A549 (cell line): ENCODE measurements around the gene TMEM272. TPM values are rescaled to one million over a fixed set of nuclear protein-coding genes. Genes with fewer than 3 reads are reported as not detected.

Source experiments
- ATAC-seq, 2 experiments: fragments of 200-7000 bp in 1 of 2; fragments of >200 bp in 1 of 2; cut with Nextera tagmentation in 1 of 2; cut with Tn5 transposase in 1 of 2; 3 replicates each; pipeline versions ENCODE4 v1.8.0 to v1.9.1; 2018 to 2020; ENCODE audit warnings: mild to moderate bottlenecking in 1 of 2, moderate library complexity in 1 of 2
- CTCF ChIA-PET: fragments of 300-600 bp; sonication (Branson Sonifier 250); formaldehyde crosslinking; extraction: SDS; loops from one replicate; lab custom pipeline; 2021; ENCODE audit warnings: antibody characterized with exemption, inconsistent platforms; lab: Yijun Ruan, JAX
- POLR2A ChIA-PET: fragments of 350-600 bp; formaldehyde crosslinking; extraction: SDS; loops from one replicate; lab custom pipeline; 2021; ENCODE audit warnings: antibody characterized with exemption, inconsistent platforms; lab: Yijun Ruan, JAX
- DNase-seq, 2 experiments: peaks; one replicate each; pipeline versions ENCODE4 v3.0.0 to v3.0.0-alpha.2; 2011 to 2016; ENCODE audit warnings: low read depth in 1 of 2, low spot score in 1 of 2
- FAIRE-seq: peaks from 2 replicates; lab custom pipeline; 2011; peaks lifted over from hg19 to GRCh38; lab: Jason Lieb, UNC
- H3K27ac ChIP-seq, 2 experiments: fragments of >200 bp; sonication (Bioruptor Twin); formaldehyde crosslinking; 3 replicates each; pipeline ENCODE4 v1.5.1; 2016 to 2017
- H3K4me1 ChIP-seq: fragments of >200 bp; sonication (Bioruptor Twin); formaldehyde crosslinking; 3 replicates; pipeline ENCODE4 v1.6.1; 2016
- H3K4me2 ChIP-seq: fragments of >200 bp; sonication (Bioruptor Twin); formaldehyde crosslinking; 3 replicates; pipeline ENCODE4 v1.6.1; 2016
- H3K4me3 ChIP-seq: fragments of >200 bp; sonication (Bioruptor Twin); formaldehyde crosslinking; 3 replicates; pipeline ENCODE4 v1.5.1; 2016
- H3K9me3 ChIP-seq: fragments of >200 bp; sonication (Bioruptor Twin); formaldehyde crosslinking; 3 replicates; pipeline ENCODE4 v1.6.1; 2016
- CBX2 ChIP-seq: fragments of 200-600 bp; sonication (generic); IDR thresholded peaks from 2 replicates; pipeline ENCODE4 v1.6.1; 2016; ENCODE audit warnings: low read depth, mild to moderate bottlenecking, borderline replicate concordance
- CBX8 ChIP-seq: fragments of 200-600 bp; sonication (generic); IDR thresholded peaks from 2 replicates; pipeline ENCODE4 v1.6.1; 2016
- CEBPB ChIP-seq, 2 experiments: fragments of >200 bp in 1 of 2; sonication (Bioruptor Twin) in 1 of 2; formaldehyde crosslinking in 1 of 2; IDR thresholded peaks; 2 replicates each; pipeline ENCODE4 v1.6.1; 2012 to 2016
- EHF ChIP-seq: fragments of 250-450 bp; sonication (Bioruptor Pico); IDR thresholded peaks from 2 replicates; pipeline ENCODE4 v1.5.0; 2020; ENCODE audit warnings: mild to moderate bottlenecking
- EHMT2 ChIP-seq: fragments of 200-600 bp; sonication (generic); IDR thresholded peaks from 2 replicates; pipeline ENCODE4 v1.6.1; 2016; ENCODE audit warnings: antibody characterized with exemption, low read depth, mild to moderate bottlenecking, moderate library complexity
- EP300 ChIP-seq, 2 experiments: fragments of >200 bp; sonication (Bioruptor Twin); formaldehyde crosslinking; IDR thresholded peaks; 2 replicates in 1 of 2; 3 replicates in 1 of 2; pipeline ENCODE4 v1.6.1; 2016 to 2017
- HOXA7 ChIP-seq: fragments of 250-450 bp; sonication (Bioruptor Pico); IDR thresholded peaks from 2 replicates; pipeline ENCODE4 v1.5.0; 2020; ENCODE audit warnings: mild to moderate bottlenecking, moderate library complexity
- NFE2L2 ChIP-seq: fragments of 150-350 bp; conservative IDR thresholded peaks from 2 replicates; pipeline ENCODE4 v1.6.1; 2014; ENCODE audit warnings: low read length
- NR3C1 ChIP-seq: fragments of >200 bp; sonication (Bioruptor Twin); formaldehyde crosslinking; IDR thresholded peaks from 3 replicates; pipeline ENCODE4 v1.6.1; 2017
- PHF8 ChIP-seq: fragments of 200-600 bp; sonication (generic); IDR thresholded peaks from 2 replicates; pipeline ENCODE4 v1.6.1; 2016; ENCODE audit warnings: low read depth, mild to moderate bottlenecking, antibody characterized with exemption, moderate library complexity, borderline replicate concordance
- RAD21 ChIP-seq, 2 experiments: fragments of >200 bp in 1 of 2; sonication (Bioruptor Twin) in 1 of 2; formaldehyde crosslinking in 1 of 2; IDR thresholded peaks in 1 of 2; conservative IDR thresholded peaks in 1 of 2; 2 replicates in 1 of 2; 3 replicates in 1 of 2; pipeline ENCODE4 v1.6.1; 2012 to 2018; ENCODE audit warnings: inconsistent platforms in 1 of 2
- REST ChIP-seq: fragments of 200-600 bp; sonication (generic); IDR thresholded peaks from 2 replicates; pipeline ENCODE4 v1.6.1; 2016; ENCODE audit warnings: antibody characterized with exemption, mild to moderate bottlenecking, moderate library complexity
- USF2 ChIP-seq: fragments of 450-650 bp; IDR thresholded peaks from 2 replicates; pipeline ENCODE4 v1.6.1; 2014; ENCODE audit warnings: antibody characterized with exemption
- ZC3H11A ChIP-seq: fragments of 450-650 bp; IDR thresholded peaks from 2 replicates; pipeline ENCODE4 v1.6.1; 2014; ENCODE audit warnings: antibody characterized with exemption, mild to moderate bottlenecking
- ZFP36 ChIP-seq: fragments of 450-650 bp; IDR thresholded peaks from 2 replicates; pipeline ENCODE4 v1.6.1; 2014; ENCODE audit warnings: borderline replicate concordance; ENCODE audit not compliant: partially characterized antibody
- whole genome bisulfite sequencing: methylation state at CpG from one replicate; pipeline ENCODE4 v1.1.6; 2017; ENCODE audit errors: missing lambda C conversion rate; 5-methylcytosine and 5-hydroxymethylcytosine counted together
- polyA plus RNA-seq, 4 experiments: library from polyadenylated mRNA; depleted of rRNA in 3 of 4; stranded (reverse); fragments of >200 nt; fragmentation: RNase III in 1 of 4; extraction: RNeasy Plus Mini Kit Qiagen cat#74134 plus additional on column Dnase treatment in 1 of 4; gene quantifications; 2 replicates in 3 of 4; 3 replicates in 1 of 4; pipeline ENCODE4 v1.2.3, GENCODE V29; 2011 to 2017
- TF ChIP-seq, protein P1 (sequence below): IDR thresholded peaks from 2 replicates; pipeline ENCODE4 v1.6.1; 2012; ENCODE audit warnings: low read depth, borderline replicate concordance
- TF ChIP-seq, protein P2 (sequence below): fragments of 250-450 bp; sonication (Bioruptor Pico); IDR thresholded peaks from 2 replicates; pipeline ENCODE4 v1.5.0; 2020; ENCODE audit warnings: low read depth, mild to moderate bottlenecking, moderate library complexity

The TMEM272 gene
- polyA plus RNA-seq, 2 of the 4 experiments (the other 2 are of a cell fraction) = not detected

DNA sequence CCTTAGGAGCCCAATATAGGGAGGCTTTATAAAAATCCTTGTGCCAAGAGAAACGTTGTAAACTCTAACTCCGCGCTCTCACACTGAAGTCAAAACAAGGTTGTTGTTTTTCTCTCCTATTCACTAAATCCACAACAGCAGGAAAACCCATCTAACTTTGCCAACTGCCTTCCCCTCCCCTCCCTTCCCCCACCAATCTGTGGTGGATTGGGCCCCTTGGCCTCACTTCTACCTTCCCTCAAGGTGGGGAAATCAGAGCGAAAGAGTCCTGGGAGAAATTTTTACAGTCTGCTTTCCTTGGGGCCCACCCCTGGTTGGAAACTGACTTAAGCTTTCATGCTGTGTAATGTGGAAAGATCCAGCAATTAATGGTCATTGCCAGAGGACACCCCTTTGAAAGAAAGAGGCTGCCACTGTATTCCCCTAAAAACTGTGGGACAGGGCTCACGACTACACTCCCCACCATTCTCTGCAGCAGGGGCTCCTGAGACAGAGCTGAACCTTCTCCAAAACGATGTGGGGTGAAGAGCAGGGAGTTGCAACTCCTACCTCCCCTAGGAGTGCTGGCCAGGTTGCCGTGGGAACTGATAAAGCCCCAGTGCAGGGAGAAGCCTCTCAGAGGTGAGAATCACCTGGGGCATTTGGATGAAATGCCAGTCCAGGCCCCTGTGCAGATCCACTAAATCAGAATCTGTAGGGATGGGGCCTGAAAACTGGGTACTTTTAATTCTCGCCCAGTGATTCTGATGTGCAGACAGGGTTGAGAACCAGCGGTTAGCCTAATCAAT, 42.2 kb downstream of the TMEM272 start:
- H3K4me1 ChIP-seq = peaks cover 25% of the 10 kb centered on the region
- ATAC-seq (no peak; a peak in 1 of 6 replicates), DNase-seq (no peak), FAIRE-seq (no peak)
- no peak for TF ChIP-seq EHMT2
- POLR2A ChIA-PET = interaction anchor here (1.1 to 1.6 kb wide), 2 partner anchors 350 to 357 kb away, joined by 3 to 8 read pairs; partner anchors contain the start of genes INTS6 and NEK3
- H3K4me2 ChIP-seq = peak overlapping the region; percentile 83
- 73% methylated on average over 9 of the region's 9 CpGs for WGBS
- peak overlapping the region; percentile 99 to 100 for H3K27ac ChIP-seq
- H3K4me3 ChIP-seq = peak overlapping the region; percentile 91
- CTCF ChIA-PET = interaction anchor here (0.6 to 2.0 kb wide), 3 partner anchors 12 to 358 kb away, joined by 3 to 4 read pairs (median 3); no protein-coding TSS in a partner anchor
- H3K9me3 ChIP-seq = no peaks in the 10 kb centered on the region

GRCh38 chr13:51801631-51802099, 43.3 kb downstream of the TMEM272 start:
- Histone ChIP-seq H3K4me3 (no peak overlapping the region), H3K9me3 (no peaks in the 10 kb centered on the region), H3K4me2 (peak overlapping the region; percentile 83), H3K27ac (peak overlapping the region; percentile 99 to 100), H3K4me1 (peaks cover 25% of the 10 kb centered on the region)
- 34% methylated on average over 7 of the region's 7 CpGs for WGBS
- ChIA-PET CTCF (interaction anchor here (0.8 to 2.0 kb wide), 5 partner anchors 12 to 392 kb away, joined by 3 to 4 read pairs (median 3); partner anchors contain the start of gene NEK5), POLR2A (interaction anchor here (1.1 to 1.6 kb wide), 2 partner anchors 349 to 358 kb away, joined by 3 to 8 read pairs; partner anchors contain the start of genes INTS6 and NEK3)
- TF ChIP-seq NR3C1 (no peak), PHF8 (no peak), EHMT2 (no peak), HOXA7 (CRISPR knock-in tag) (no peak), USF2 (no peak), REST (no peak), RAD21 (conservative IDR thresholded peaks at IDR 0.05 in 1 of 2, IDR thresholded peaks at IDR 0.05 in 1 of 2) (no peak), EP300 (IDR thresholded peaks at IDR 0.05) (no peak), CEBPB (IDR thresholded peaks at IDR 0.05) (no peak), ZFP36 (no peak), NFE2L2 (no peak), ZC3H11A (no peak), CBX8 (no peak), CBX2 (no peak), EHF (CRISPR knock-in tag) (no peak)
- TF ChIP-seq, protein P1, sequence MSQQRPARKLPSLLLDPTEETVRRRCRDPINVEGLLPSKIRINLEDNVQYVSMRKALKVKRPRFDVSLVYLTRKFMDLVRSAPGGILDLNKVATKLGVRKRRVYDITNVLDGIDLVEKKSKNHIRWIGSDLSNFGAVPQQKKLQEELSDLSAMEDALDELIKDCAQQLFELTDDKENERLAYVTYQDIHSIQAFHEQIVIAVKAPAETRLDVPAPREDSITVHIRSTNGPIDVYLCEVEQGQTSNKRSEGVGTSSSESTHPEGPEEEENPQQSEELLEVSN = no peak
- TF ChIP-seq, protein P2, sequence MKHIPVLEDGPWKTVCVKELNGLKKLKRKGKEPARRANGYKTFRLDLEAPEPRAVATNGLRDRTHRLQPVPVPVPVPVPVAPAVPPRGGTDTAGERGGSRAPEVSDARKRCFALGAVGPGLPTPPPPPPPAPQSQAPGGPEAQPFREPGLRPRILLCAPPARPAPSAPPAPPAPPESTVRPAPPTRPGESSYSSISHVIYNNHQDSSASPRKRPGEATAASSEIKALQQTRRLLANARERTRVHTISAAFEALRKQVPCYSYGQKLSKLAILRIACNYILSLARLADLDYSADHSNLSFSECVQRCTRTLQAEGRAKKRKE (CRISPR knock-in tag) = no peak
- peak; percentile 13 to 38; a peak in 3 of 6 replicates for ATAC-seq
- DNase-seq = peak; percentile 23 to 61
- no peak for FAIRE-seq
